Right lobe of liver (tissue), 4 donors: ENCODE results near the gene TMEM239.

Experiments used
- POLR2A ChIP-seq: fragments of 450-650 bp; IDR thresholded peaks from one replicate; pipeline ENCODE4 v1.6.1; 2017; ENCODE audit warnings: antibody characterized with exemption, mild to moderate bottlenecking
- TF ChIP-seq, protein P1 (sequence below), 4 donors: fragments of 200-600 bp in 3 of 4; fragments of 450-650 bp in 1 of 4; IDR thresholded peaks; one replicate each; pipeline versions ENCODE4 v1.5.1 to v1.8.0; 2016 to 2022; ENCODE audit warnings: antibody characterized with exemption in 4 of 4, mild to moderate bottlenecking in 2 of 4
- donor health status: DM: no; HTN: no; CAD: no.
- donor health status: DM: no; HTN: no; CAD: no.
- donor health status: DM: no; HTN: yes; CAD: no.

- TF ChIP-seq POLR2A = no peak
- TF ChIP-seq, protein P1, sequence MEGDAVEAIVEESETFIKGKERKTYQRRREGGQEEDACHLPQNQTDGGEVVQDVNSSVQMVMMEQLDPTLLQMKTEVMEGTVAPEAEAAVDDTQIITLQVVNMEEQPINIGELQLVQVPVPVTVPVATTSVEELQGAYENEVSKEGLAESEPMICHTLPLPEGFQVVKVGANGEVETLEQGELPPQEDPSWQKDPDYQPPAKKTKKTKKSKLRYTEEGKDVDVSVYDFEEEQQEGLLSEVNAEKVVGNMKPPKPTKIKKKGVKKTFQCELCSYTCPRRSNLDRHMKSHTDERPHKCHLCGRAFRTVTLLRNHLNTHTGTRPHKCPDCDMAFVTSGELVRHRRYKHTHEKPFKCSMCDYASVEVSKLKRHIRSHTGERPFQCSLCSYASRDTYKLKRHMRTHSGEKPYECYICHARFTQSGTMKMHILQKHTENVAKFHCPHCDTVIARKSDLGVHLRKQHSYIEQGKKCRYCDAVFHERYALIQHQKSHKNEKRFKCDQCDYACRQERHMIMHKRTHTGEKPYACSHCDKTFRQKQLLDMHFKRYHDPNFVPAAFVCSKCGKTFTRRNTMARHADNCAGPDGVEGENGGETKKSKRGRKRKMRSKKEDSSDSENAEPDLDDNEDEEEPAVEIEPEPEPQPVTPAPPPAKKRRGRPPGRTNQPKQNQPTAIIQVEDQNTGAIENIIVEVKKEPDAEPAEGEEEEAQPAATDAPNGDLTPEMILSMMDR (IDR thresholded peaks at IDR 0.05) = no peak
Measured at GRCh38 chr20:2835331-2835796, 19.2 kb downstream of the TMEM239 start.
